OCI-LY3 (cell line): ENCODE data around the gene USP6.

Experiments used
- EZH2phosphoT487 ChIP-seq: fragments of 200-600 bp; shearing (Covaris generic); IDR thresholded peaks from 2 replicates; pipeline ENCODE4 v1.6.1; 2018; ENCODE audit warnings: antibody characterized with exemption, mixed run types, low read depth
- TF ChIP-seq, protein P1 (sequence below): fragments of 200-600, 300-600 bp; sonication (generic); IDR thresholded peaks from 2 replicates; pipeline ENCODE4 v1.5.1; 2014; ENCODE audit warnings: antibody characterized with exemption, low read length, low read depth

DNA sequence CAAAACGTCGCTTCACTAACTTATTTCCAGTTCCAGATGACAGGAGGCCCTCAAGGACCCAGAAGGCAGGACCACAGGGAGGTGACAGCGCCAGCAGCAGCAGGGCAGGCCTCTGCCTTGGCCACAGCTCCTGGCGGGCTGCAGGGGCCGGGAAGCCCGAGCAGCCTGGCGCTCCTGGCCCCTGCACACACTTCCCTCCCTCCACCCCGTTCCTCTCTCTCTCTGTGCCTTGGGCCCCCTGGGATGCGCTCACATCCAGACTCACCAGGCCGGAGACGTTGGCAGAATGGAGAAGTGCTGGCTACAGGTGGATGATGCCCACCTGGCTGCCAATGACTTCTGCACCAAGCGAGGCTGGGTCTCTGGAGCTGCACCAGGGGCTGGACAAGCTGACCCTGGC, 63.2 kb downstream of the USP6 start:
- TF ChIP-seq, protein P1, sequence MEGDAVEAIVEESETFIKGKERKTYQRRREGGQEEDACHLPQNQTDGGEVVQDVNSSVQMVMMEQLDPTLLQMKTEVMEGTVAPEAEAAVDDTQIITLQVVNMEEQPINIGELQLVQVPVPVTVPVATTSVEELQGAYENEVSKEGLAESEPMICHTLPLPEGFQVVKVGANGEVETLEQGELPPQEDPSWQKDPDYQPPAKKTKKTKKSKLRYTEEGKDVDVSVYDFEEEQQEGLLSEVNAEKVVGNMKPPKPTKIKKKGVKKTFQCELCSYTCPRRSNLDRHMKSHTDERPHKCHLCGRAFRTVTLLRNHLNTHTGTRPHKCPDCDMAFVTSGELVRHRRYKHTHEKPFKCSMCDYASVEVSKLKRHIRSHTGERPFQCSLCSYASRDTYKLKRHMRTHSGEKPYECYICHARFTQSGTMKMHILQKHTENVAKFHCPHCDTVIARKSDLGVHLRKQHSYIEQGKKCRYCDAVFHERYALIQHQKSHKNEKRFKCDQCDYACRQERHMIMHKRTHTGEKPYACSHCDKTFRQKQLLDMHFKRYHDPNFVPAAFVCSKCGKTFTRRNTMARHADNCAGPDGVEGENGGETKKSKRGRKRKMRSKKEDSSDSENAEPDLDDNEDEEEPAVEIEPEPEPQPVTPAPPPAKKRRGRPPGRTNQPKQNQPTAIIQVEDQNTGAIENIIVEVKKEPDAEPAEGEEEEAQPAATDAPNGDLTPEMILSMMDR = no peak
- no peak for TF ChIP-seq EZH2phosphoT487
